Naive B cell (primary cell): ENCODE data around the gene COQ3. TPM values are rescaled to one million over a fixed set of nuclear protein-coding genes. Genes with fewer than 3 reads are reported as not detected.

ENCODE experiments used
- ATAC-seq, 2 donors: fragments of 150-1000 bp; cut with Tn5 transposase; 2 replicates each; pipeline ENCODE4 v1.10.0; 2021; ENCODE audit warnings: low read depth in 2 of 2, mild to moderate bottlenecking in 2 of 2, moderate library complexity in 2 of 2
- DNase-seq: peaks from one replicate; pipeline ENCODE4 v3.0.0; 2022
- H3K27ac Mint-ChIP-seq, 6 donors: one replicate each; pipeline ENCODE4 v1.8.0; 2020 to 2022; ENCODE audit warnings: mild to moderate bottlenecking in 6 of 6, mixed read lengths in 6 of 6, moderate library complexity in 5 of 6, inconsistent platforms in 2 of 6
- H3K27me3 Mint-ChIP-seq, 3 donors: one replicate each; pipeline ENCODE4 v1.8.0; 2021 to 2022; ENCODE audit warnings: mixed read lengths in 3 of 3, mild to moderate bottlenecking in 1 of 3
- H3K36me3 Mint-ChIP-seq, 2 donors: one replicate each; pipeline ENCODE4 v1.8.0; 2020 to 2022; ENCODE audit warnings: mixed read lengths in 2 of 2, inconsistent platforms in 1 of 2, mild to moderate bottlenecking in 1 of 2
- H3K4me1 Mint-ChIP-seq, 3 donors: one replicate each; pipeline ENCODE4 v1.8.0; 2020 to 2022; ENCODE audit warnings: mixed read lengths in 3 of 3, inconsistent platforms in 1 of 3, mild to moderate bottlenecking in 1 of 3, moderate library complexity in 1 of 3
- H3K4me3 Mint-ChIP-seq, 8 donors: one replicate each; pipeline ENCODE4 v1.8.0; 2020 to 2022; ENCODE audit warnings: mild to moderate bottlenecking in 8 of 8, mixed read lengths in 8 of 8, moderate library complexity in 8 of 8, inconsistent platforms in 2 of 8
- H3K9me3 Mint-ChIP-seq, 7 donors: one replicate each; pipeline ENCODE4 v1.8.0; 2020 to 2022; ENCODE audit warnings: mixed read lengths in 7 of 7, mild to moderate bottlenecking in 5 of 7, inconsistent platforms in 2 of 7, moderate library complexity in 1 of 7
- polyA plus RNA-seq, 6 donors: library from polyadenylated mRNA; unstranded; fragments of 300-500 nt; fragmentation: Illumina TruSeq; gene quantifications; one replicate each; pipeline ENCODE4 v1.2.3, GENCODE V29; 2021; ENCODE audit warnings: low read depth in 6 of 6

COQ3 gene
- polyA plus RNA-seq, 6 donors from 2014 or later, result 1.6 to 4.1 (median 3.8) TPM

DNA sequence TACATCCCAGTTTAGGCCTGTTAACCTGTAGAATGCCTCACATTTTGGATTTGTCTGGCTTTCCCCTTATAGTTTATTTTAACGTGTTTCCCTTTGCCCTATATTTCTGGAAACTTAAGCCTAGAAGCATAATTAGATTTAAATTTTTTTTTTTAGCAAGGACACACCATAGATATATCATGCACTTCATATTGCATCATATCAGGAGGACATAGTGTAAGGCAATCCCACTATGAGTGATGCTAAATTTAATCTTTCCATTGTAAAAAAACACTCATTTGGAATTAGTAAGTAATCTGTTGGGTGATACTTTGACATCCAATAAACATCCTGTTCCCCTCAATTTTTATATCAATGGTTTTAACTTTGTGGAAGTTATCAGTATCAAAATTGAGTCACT lies 34.2 kb downstream of the COQ3 start:
- H3K36me3 Mint-ChIP-seq, result no peaks in the 10 kb centered on the region
- H3K27ac Mint-ChIP-seq, result no peak overlapping the region
- H3K9me3 Mint-ChIP-seq, result no peaks in the 10 kb centered on the region
- ATAC-seq (no peak), DNase-seq (no peak)
- no peak overlapping the region for H3K4me3 Mint-ChIP-seq
- H3K27me3 Mint-ChIP-seq, result peaks cover 38 to 61% (median 53%) of the 10 kb centered on the region in 3 donors
- no peaks in the 10 kb centered on the region for H3K4me1 Mint-ChIP-seq

DNA sequence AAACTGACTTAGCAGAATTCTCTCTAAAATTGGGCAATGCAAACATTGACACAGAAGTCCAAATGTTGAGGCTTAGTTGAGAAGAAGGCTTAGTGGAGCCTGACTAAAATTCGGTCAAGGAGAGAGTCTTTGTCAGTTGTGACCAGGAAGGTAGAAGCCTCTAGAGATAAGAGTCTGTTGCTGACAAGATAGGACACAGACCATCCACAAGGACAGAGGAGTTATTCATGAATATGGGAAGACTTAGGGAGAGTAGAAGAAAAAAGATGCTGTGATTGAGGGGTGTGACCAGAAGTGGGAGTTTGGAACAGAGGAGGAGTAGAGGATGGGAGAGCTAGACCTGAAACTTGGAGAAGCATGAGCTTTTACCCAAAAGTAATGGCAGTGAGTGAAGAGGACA lies 37.4 kb downstream of the COQ3 start:
- no peaks in the 10 kb centered on the region for H3K4me1 Mint-ChIP-seq
- ATAC-seq, result no peak
- H3K4me3 Mint-ChIP-seq, result no peak overlapping the region
- H3K9me3 Mint-ChIP-seq, result no peaks in the 10 kb centered on the region
- no peak overlapping the region for H3K27ac Mint-ChIP-seq
- DNase-seq, result no peak
- H3K27me3 Mint-ChIP-seq, result peaks cover 57 to 76% (median 66%) of the 10 kb centered on the region in 3 donors
- H3K36me3 Mint-ChIP-seq, result no peaks in the 10 kb centered on the region

DNA sequence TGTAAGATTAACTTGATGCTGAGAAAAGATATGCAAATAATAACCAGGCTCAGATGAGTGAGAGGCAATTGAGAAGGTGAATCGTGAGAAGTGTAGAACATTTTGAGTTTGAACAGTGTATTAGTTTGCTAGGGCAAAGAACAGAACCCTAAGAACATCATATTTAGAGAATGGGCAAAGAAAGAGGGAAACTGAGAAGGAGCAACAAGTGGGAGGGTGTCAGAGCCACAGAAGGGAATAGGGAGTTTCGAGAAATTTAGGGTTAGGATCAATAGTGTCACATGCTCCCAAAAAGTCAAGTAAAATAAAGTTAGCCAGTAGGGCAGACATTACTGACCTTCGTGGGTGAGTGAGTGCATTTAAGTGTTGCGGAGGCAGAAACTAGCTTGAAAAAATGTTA lies 39.0 kb downstream of the COQ3 start:
- Mint-ChIP-seq H3K4me3 (no peak overlapping the region), H3K27me3 (peaks cover 57 to 78% (median 69%) of the 10 kb centered on the region in 3 donors), H3K27ac (no peak overlapping the region), H3K9me3 (no peaks in the 10 kb centered on the region), H3K36me3 (no peaks in the 10 kb centered on the region), H3K4me1 (peaks cover 0 to 5% (median 0%) of the 10 kb centered on the region in 3 donors)
- DNase-seq, result no peak
- no peak for ATAC-seq

DNA sequence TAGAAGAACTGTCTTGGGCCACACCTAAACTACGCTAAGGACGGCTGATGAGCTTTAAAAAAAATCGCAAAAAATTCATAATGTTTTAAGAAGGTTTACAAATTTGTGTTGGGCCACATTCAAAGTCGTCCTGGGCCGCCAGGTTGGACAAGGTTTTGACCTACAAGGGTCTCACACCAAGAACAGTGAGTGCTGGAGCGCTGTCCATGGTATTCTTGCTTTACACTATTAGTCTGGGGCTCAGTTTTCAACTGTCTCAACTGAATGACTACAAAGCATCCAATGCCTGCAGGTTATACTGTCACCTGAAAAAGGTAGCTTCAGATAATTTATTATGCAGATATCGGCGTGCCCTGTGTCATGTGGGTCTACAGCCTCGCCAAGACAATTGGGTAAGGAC lies 40.9 kb downstream of the COQ3 start:
- H3K9me3 Mint-ChIP-seq, result no peaks in the 10 kb centered on the region
- no peak for DNase-seq
- peaks cover 65 to 82% (median 73%) of the 10 kb centered on the region in 3 donors for H3K27me3 Mint-ChIP-seq
- peaks cover 0 to 6% (median 0%) of the 10 kb centered on the region in 3 donors for H3K4me1 Mint-ChIP-seq
- H3K4me3 Mint-ChIP-seq, result no peak overlapping the region
- H3K36me3 Mint-ChIP-seq, result no peaks in the 10 kb centered on the region
- no peak overlapping the region for H3K27ac Mint-ChIP-seq
- ATAC-seq, result no peak

DNA sequence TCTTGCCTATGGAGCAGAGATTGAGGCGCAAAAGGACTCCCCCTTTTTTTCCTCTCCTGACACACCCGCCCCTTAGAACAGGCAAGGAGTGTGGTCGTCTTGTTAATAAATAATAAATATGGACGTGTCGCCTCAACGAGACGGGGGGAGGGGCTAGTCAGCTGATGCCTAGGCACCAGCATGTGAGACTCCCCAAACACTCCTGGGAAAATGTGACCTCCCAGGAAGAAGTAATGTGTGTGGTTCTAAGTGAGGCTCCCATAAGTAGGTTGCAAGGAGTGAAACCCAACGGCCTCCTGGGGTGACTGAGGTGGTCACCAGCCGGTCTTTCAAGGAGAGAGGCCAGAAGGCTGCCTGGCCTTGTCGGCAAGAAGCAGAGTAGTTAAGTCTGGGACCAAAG lies 43.4 kb downstream of the COQ3 start:
- H3K27me3 Mint-ChIP-seq, result peaks cover 60 to 80% (median 65%) of the 10 kb centered on the region in 3 donors
- peak overlapping the region in 4 of 8 donors; percentile 12 to 44 (median 17) for H3K4me3 Mint-ChIP-seq

DNA sequence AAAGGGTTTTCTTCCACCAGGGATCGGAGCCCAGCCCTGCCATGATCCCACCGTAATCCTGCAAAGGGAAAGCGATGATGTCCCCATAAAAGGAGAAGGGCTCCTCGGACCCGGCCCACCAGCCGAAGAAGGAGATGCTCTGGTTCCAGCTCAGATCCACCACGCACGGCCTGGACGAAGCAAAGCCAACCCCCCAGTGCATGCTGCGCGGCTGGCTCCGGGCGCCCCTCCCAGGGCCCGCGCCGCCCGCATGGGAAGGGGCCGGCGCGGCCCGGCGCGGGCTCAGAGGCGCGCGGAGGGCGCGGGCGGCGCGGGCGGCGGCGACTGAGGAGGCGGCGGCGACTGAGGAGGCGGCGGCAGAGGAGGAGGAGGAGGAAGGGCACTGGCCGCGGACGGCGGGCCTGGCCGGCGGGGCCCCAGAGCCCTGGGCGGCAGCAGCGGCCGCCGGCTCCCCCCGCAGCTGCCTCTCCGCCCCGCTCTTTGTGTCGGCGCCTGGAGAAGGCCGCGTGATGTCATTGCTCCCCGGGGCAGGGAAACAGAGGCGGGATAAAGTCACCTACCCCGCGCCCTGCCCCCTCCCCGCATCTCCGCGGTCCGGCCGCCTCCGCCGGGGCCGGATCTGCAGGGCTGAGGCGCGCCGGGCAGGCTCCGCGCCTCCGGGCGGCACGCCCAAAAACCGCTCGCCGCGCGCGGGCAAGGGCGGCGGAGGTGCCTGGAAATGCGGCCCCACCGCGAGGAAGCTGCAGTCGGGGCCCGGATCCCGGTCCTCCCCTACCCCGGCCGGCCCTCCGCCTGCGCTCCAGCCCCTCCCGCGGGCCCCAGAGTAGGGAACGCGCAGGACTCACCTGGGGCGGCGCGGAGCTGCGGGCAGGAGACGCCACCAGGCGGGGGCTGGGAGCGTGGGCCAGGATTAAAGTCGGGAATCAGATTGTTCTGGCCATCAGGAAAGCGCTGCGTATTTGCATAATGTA lies 44.5 kb downstream of the COQ3 start, which contains the start of gene FAXC:
TSS of gene FAXC (minus strand) at position 504 of the 971 bp plus-strand sequence. CDS start at position 202, 302 bp downstream.
- H3K9me3 Mint-ChIP-seq, result no peaks in the 10 kb centered on the region
- H3K36me3 Mint-ChIP-seq, result no peaks in the 10 kb centered on the region
- H3K27me3 Mint-ChIP-seq, result peaks cover 57 to 77% (median 62%) of the 10 kb centered on the region in 3 donors
- peak within 1 kb of the TSS in 4 of 8 donors; percentile 23 to 60 (median 50) for H3K4me3 Mint-ChIP-seq
- DNase-seq (no peak), ATAC-seq (no peak)
- H3K27ac Mint-ChIP-seq, result no peak within 1 kb of the TSS
- peaks cover 0 to 6% (median 0%) of the 10 kb centered on the region in 3 donors for H3K4me1 Mint-ChIP-seq

More for the DNA sequence above, 43.4 kb downstream of the COQ3 start:
- H3K9me3 Mint-ChIP-seq, result no peaks in the 10 kb centered on the region
- no peaks in the 10 kb centered on the region for H3K36me3 Mint-ChIP-seq
- ATAC-seq (no peak), DNase-seq (no peak)
- H3K27ac Mint-ChIP-seq, result no peak overlapping the region
- H3K4me1 Mint-ChIP-seq, result peaks cover 0 to 6% (median 0%) of the 10 kb centered on the region in 3 donors

DNA sequence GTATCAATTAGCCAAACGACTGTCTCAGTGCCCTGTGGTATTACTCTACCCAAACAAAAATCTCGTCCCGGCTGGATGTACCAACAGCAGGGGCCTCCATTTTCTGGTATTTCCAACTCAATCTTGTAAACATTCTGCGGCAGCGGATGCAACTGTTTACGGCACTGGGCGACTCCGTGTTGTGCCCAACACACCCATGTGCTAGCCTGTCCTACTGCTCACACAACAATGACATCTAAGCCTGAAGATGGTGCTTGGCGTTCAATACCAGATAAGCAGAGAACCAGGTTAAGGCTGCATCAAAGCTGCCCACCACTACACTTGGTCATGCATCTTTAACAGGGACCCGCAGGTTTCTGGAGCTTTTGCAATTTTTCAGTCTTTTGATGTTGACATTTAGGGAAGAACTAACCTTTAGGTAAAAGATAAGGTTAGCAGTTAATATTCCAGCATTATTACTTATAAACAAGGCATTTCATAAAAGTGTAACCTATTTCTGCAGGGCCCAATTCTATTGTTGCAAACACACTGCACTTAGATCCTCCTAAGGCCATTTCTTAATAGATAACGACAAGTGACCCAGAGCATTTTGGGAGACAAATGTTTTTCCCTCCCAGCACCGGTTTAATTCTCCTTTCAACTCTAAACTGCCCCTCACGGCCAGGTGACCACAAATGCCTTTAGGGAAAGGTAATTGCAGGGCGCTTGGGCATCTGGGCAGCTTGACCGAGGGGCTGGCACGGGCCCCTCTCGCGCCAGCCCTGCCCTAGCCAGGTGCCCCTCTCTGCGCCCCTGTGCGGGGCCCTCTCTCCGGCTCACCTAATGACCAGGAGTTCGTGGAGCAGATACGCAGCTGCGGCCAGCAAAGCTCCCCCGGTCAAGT lies 45.5 kb downstream of the COQ3 start:
- H3K4me3 Mint-ChIP-seq, result peak overlapping the region in 4 of 8 donors; percentile 23 to 52 (median 40)
- DNase-seq, result no peak
- no peaks in the 10 kb centered on the region for H3K36me3 Mint-ChIP-seq
- H3K27ac Mint-ChIP-seq, result no peak overlapping the region
- peaks cover 0 to 6% (median 0%) of the 10 kb centered on the region in 3 donors for H3K4me1 Mint-ChIP-seq
- H3K27me3 Mint-ChIP-seq, result peaks cover 59 to 80% (median 64%) of the 10 kb centered on the region in 3 donors
- H3K9me3 Mint-ChIP-seq, result no peaks in the 10 kb centered on the region
- no peak for ATAC-seq

DNA sequence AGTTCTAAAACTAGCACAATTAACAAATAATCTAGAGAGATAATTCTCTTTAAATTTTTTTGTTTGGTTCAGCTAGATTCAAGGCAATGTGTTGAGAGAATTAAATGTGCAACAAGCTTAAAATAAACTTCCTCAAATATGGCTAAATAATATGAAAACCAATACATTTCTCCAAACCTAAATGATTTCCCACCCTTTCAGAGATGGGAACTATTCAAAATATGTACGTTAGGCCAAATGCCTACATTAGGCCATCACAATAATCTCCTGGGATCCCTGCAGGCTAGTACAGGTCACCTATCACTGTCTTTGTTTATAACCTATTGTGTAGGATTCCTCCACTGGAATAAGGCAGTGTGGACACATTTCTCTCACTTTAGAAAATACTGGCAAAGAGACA lies 46.2 kb downstream of the COQ3 start:
- H3K4me3 Mint-ChIP-seq, result no peak overlapping the region
- no peak overlapping the region for H3K27ac Mint-ChIP-seq
- H3K27me3 Mint-ChIP-seq, result peaks cover 60 to 81% (median 65%) of the 10 kb centered on the region in 3 donors
- no peak for DNase-seq
- no peaks in the 10 kb centered on the region for H3K9me3 Mint-ChIP-seq
- H3K4me1 Mint-ChIP-seq, result peaks cover 0 to 6% (median 0%) of the 10 kb centered on the region in 3 donors
- ATAC-seq, result no peak
- no peaks in the 10 kb centered on the region for H3K36me3 Mint-ChIP-seq

DNA sequence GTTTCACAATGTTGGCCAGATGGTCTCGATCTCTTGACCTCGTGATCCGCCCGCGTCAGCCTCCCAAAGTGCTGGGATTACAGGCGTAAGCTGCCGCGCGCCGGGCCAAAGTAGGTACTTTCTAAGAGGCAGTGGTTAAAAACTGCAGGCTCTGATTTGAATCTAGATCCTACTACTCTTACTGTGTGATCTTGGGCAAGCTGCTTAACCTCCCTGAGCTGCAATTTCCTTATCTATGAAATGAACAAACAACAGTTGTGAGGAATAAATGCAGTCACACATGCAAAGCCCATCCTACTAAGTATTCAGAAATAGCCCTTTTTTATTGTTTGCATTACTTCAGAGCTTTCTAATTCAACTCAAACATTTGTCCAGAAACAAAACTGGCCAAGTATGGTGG lies 47.4 kb downstream of the COQ3 start:
- peaks cover 56 to 76% (median 62%) of the 10 kb centered on the region in 3 donors for H3K27me3 Mint-ChIP-seq
- no peak for DNase-seq
- H3K4me1 Mint-ChIP-seq, result peaks cover 0 to 6% (median 0%) of the 10 kb centered on the region in 3 donors
- no peak for ATAC-seq
- no peaks in the 10 kb centered on the region for H3K9me3 Mint-ChIP-seq
- H3K27ac Mint-ChIP-seq, result no peak overlapping the region
- H3K4me3 Mint-ChIP-seq, result no peak overlapping the region
- no peaks in the 10 kb centered on the region for H3K36me3 Mint-ChIP-seq

DNA sequence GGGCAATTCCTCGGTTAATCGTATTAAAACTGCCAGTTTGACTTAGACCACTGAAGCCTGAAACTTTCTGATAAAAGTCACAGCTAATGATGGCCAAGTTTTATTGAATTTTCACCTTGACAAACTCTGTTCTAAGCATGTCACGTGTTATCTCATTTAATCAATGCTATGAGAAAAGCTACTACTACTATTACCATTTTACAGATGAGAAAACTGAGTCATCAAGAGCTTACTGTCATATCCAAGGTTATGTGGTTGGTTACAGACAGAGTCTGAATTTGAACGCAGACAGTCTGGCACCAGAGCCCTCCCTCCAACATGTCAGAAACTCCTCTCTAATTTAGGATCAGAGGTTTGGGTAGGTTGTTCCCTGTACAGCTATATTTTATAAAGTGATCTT lies 48.8 kb downstream of the COQ3 start:
- H3K27ac Mint-ChIP-seq, result no peak overlapping the region
- DNase-seq (no peak), ATAC-seq (no peak)
- peaks cover 0 to 2% (median 0%) of the 10 kb centered on the region in 3 donors for H3K4me1 Mint-ChIP-seq
- peaks cover 48 to 62% (median 50%) of the 10 kb centered on the region in 3 donors for H3K27me3 Mint-ChIP-seq
- no peak overlapping the region for H3K4me3 Mint-ChIP-seq
- no peaks in the 10 kb centered on the region for H3K36me3 Mint-ChIP-seq
- H3K9me3 Mint-ChIP-seq, result no peaks in the 10 kb centered on the region

DNA sequence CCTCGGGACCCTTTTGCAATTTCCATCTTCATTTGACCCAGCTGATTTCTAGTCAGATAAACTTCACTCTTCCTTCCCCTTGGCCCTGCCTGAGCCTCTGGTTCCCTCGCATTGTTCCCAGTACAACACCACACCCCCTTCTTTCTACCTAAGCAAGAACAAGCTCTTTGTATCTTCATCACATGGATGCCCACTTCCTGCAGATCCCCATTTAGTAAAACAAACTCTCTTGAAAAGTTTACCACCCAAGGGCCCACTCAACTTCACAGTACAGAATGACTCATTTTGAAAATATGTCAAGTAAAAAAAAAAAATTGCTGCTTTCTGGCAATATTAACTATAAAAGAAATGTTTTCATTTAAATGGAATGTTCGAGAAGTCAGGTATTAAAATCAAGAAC lies 49.7 kb downstream of the COQ3 start:
- peaks cover 53 to 65% (median 53%) of the 10 kb centered on the region in 3 donors for H3K27me3 Mint-ChIP-seq

DNA sequence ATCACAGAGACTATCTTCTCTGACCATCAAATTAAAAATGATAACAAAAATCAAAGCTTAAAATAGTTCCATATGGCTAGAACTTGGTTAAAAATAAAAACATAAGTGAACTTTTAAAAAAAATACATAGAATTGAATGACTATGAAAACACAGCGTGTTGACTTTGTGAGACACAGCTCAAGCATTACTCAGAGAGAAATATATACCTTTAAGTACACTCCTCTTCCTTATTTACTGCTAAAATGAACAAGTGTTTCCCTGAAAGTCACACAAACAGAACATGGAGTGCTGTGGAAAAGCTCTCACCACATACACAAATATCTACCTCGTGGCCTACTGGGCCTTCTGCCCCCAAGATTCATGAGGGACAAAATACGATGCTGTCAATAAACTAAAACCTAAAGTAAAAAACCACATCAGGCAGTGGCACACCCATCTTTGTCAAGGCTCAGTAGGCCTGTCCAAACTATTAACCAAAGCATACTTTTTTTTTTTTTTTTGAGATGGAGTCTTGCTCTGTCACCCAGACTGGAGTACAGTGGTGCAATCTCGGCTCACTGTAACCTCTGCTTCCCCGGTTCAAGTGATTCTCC lies 52.0 kb downstream of the COQ3 start:
- Mint-ChIP-seq H3K4me1 (no peaks in the 10 kb centered on the region), H3K27me3 (peaks cover 47 to 66% (median 59%) of the 10 kb centered on the region in 3 donors), H3K27ac (no peak overlapping the region), H3K36me3 (no peaks in the 10 kb centered on the region), H3K9me3 (no peaks in the 10 kb centered on the region), H3K4me3 (no peak overlapping the region)
- DNase-seq (no peak), ATAC-seq (no peak)

More for the DNA sequence above, 49.7 kb downstream of the COQ3 start:
- no peak overlapping the region for H3K27ac Mint-ChIP-seq
- no peaks in the 10 kb centered on the region for H3K36me3 Mint-ChIP-seq
- no peaks in the 10 kb centered on the region for H3K9me3 Mint-ChIP-seq
- no peak for DNase-seq
- ATAC-seq, result no peak
- H3K4me3 Mint-ChIP-seq, result no peak overlapping the region
- no peaks in the 10 kb centered on the region for H3K4me1 Mint-ChIP-seq

DNA sequence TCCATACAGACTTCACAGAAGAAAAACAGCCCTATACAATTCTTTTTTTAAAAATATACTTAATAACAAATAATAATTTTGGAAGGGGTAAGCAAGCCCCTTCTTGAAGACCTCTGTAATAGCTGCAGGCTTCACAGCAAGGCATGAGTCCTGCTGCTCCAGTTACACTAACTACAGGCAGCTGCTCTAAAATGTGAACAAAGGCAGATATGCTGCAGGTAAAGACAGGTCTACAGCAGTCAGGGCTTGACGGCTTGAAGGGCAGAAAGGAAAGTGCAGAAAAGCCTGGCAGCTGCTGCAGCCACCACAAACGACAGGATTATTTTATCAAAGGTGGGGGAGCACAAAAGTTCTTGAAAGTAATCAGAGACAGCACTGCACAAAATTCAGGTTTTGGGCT lies 55.8 kb downstream of the COQ3 start:
- no peak overlapping the region for H3K27ac Mint-ChIP-seq
- H3K36me3 Mint-ChIP-seq, result no peaks in the 10 kb centered on the region
- ATAC-seq, result no peak
- DNase-seq, result no peak
- peaks cover 28 to 42% (median 34%) of the 10 kb centered on the region in 3 donors for H3K27me3 Mint-ChIP-seq
- no peaks in the 10 kb centered on the region for H3K9me3 Mint-ChIP-seq
- no peaks in the 10 kb centered on the region for H3K4me1 Mint-ChIP-seq
- H3K4me3 Mint-ChIP-seq, result no peak overlapping the region
